Trophoblast cell (in vitro differentiated cells and primary cell): ENCODE data around the gene NKX2-1.

Source experiments
- DNase-seq, 2 donors: peaks; one replicate each; pipeline ENCODE4 v3.0.0-alpha.2; 2016
- H2AFZ ChIP-seq: 2 replicates; pipeline ENCODE4 v1.6.1; 2013; ENCODE audit warnings: low read length, moderate library complexity, mild to moderate bottlenecking; ENCODE audit not compliant: insufficient read depth, poor library complexity
- H2AK5ac ChIP-seq: 2 replicates; pipeline ENCODE4 v1.6.1; 2013; ENCODE audit warnings: mild to moderate bottlenecking, low read length
- H2BK120ac ChIP-seq: 2 replicates; pipeline ENCODE4 v1.6.1; 2013; ENCODE audit warnings: low read length, mild to moderate bottlenecking, moderate library complexity; ENCODE audit not compliant: insufficient read depth, poor library complexity
- H2BK12ac ChIP-seq: 2 replicates; pipeline ENCODE4 v1.6.1; 2013; ENCODE audit warnings: mild to moderate bottlenecking, low read length, moderate library complexity
- H2BK5ac ChIP-seq: 2 replicates; pipeline ENCODE4 v1.6.1; 2013; ENCODE audit warnings: low read length, low read depth, moderate library complexity, mild to moderate bottlenecking; ENCODE audit not compliant: poor library complexity
- H3K14ac ChIP-seq: 2 replicates; pipeline ENCODE4 v1.6.1; 2013; ENCODE audit warnings: mild to moderate bottlenecking, low read length
- H3K18ac ChIP-seq: 2 replicates; pipeline ENCODE4 v1.6.1; 2013; ENCODE audit warnings: mild to moderate bottlenecking, low read length
- H3K23ac ChIP-seq: 2 replicates; pipeline ENCODE4 v1.6.1; 2013; ENCODE audit warnings: low read length
- H3K27ac ChIP-seq: 2 replicates; pipeline ENCODE4 v1.5.1; 2013; ENCODE audit warnings: low read depth, mild to moderate bottlenecking, inconsistent platforms, low read length, moderate library complexity
- H3K27me3 ChIP-seq: 2 replicates; pipeline ENCODE4 v1.6.1; 2013; ENCODE audit warnings: inconsistent platforms, mild to moderate bottlenecking, low read length, moderate library complexity; ENCODE audit not compliant: insufficient read depth
- H3K36me3 ChIP-seq, 2 experiments: 1 replicate in 1 of 2; 2 replicates in 1 of 2; pipeline ENCODE4 v1.6.1; 2013; ENCODE audit warnings: low read length in 2 of 2, mild to moderate bottlenecking in 2 of 2, moderate library complexity in 1 of 2; ENCODE audit not compliant: insufficient read depth in 2 of 2, control insufficient read depth in 1 of 2
- H3K4ac ChIP-seq: 2 replicates; pipeline ENCODE4 v1.6.1; 2013; ENCODE audit warnings: low read depth, mild to moderate bottlenecking, low read length, moderate library complexity
- H3K4me1 ChIP-seq, 2 experiments: 1 replicate in 1 of 2; 2 replicates in 1 of 2; pipeline ENCODE4 v1.6.1; 2013; ENCODE audit warnings: low read length in 2 of 2, mild to moderate bottlenecking in 2 of 2, moderate library complexity in 1 of 2; ENCODE audit not compliant: insufficient read depth in 2 of 2, control insufficient read depth in 1 of 2
- H3K4me2 ChIP-seq: 2 replicates; pipeline ENCODE4 v1.6.1; 2013; ENCODE audit warnings: inconsistent platforms, mild to moderate bottlenecking, low read length, moderate library complexity
- H3K4me3 ChIP-seq: 2 replicates; pipeline ENCODE4 v1.5.1; 2013; ENCODE audit warnings: mild to moderate bottlenecking, low read depth, low read length, inconsistent platforms
- H3K79me1 ChIP-seq: one replicate; pipeline ENCODE4 v1.6.1; 2013; ENCODE audit warnings: low read length
- H3K79me2 ChIP-seq: 2 replicates; pipeline ENCODE4 v1.6.1; 2013; ENCODE audit warnings: low read length, mild to moderate bottlenecking; ENCODE audit not compliant: control insufficient read depth, insufficient read depth, poor library complexity
- H3K9ac ChIP-seq: 2 replicates; pipeline ENCODE4 v1.6.1; 2013; ENCODE audit warnings: mild to moderate bottlenecking, low read length
- H3K9me3 ChIP-seq: 2 replicates; pipeline ENCODE4 v1.6.1; 2013; ENCODE audit warnings: low read depth, mild to moderate bottlenecking, control low read depth, inconsistent platforms, low read length; ENCODE audit not compliant: insufficient read depth
- H4K12ac ChIP-seq: 2 replicates; pipeline ENCODE4 v1.6.1; 2013; ENCODE audit warnings: low read depth, mild to moderate bottlenecking, low read length, moderate library complexity
- H4K8ac ChIP-seq: 2 replicates; pipeline ENCODE4 v1.6.1; 2013; ENCODE audit warnings: low read depth, mild to moderate bottlenecking, low read length, moderate library complexity
- H4K91ac ChIP-seq: one replicate; pipeline ENCODE4 v1.6.1; 2013; ENCODE audit warnings: low read depth, mild to moderate bottlenecking, low read length, moderate library complexity
- WGBS: extraction: QIAGEN DNeasy Blood & Tissue Kit; methylation state at CpG from one replicate; pipeline ENCODE4 v1.1.7; 2013; ENCODE audit warnings: missing lambda C conversion rate; ENCODE audit not compliant: insufficient read length, insufficient coverage; ENCODE audit errors: extremely low coverage; 5-methylcytosine and 5-hydroxymethylcytosine counted together

NKX2-1 gene

GRCh38 chr14:36522347-36522971 lies 2.4 kb upstream of the NKX2-1 start:
- no peak for DNase-seq
- H3K36me3 ChIP-seq, result no peaks in the 10 kb centered on the region
- H4K91ac ChIP-seq, result no peak overlapping the region
- no peak overlapping the region for H3K18ac ChIP-seq
- H2BK5ac ChIP-seq, result no peak overlapping the region
- H2BK120ac ChIP-seq, result no peak overlapping the region
- H3K23ac ChIP-seq, result no peak overlapping the region
- no peaks in the 10 kb centered on the region for H3K79me1 ChIP-seq
- no peak overlapping the region for H2BK12ac ChIP-seq
- peaks cover 3% of the 10 kb centered on the region for H3K9me3 ChIP-seq
- no peak overlapping the region for H4K8ac ChIP-seq
- H3K27ac ChIP-seq, result no peak overlapping the region
- no peak overlapping the region for H3K4ac ChIP-seq
- no peak overlapping the region for H3K4me3 ChIP-seq
- no peak overlapping the region for H4K12ac ChIP-seq
- H3K27me3 ChIP-seq, result peaks cover 93% of the 10 kb centered on the region
- no peak overlapping the region for H2AK5ac ChIP-seq
- no peak overlapping the region for H2AFZ ChIP-seq
- no peak overlapping the region for H3K4me2 ChIP-seq
- no peaks in the 10 kb centered on the region for H3K79me2 ChIP-seq
- H3K4me1 ChIP-seq, result peaks cover 4 to 18% of the 10 kb centered on the region in 2 experiments
- no CpG with 5 or more reads among the region's 36 CpGs for WGBS
- H3K14ac ChIP-seq, result no peak overlapping the region
- H3K9ac ChIP-seq, result no peak overlapping the region

GRCh38 chr14:36521598-36522345 lies 1.7 kb upstream of the NKX2-1 start:
- DNase-seq, result no peak
- no peak overlapping the region for H3K23ac ChIP-seq
- no peaks in the 10 kb centered on the region for H3K79me1 ChIP-seq
- H3K4ac ChIP-seq, result no peak overlapping the region
- H2BK120ac ChIP-seq, result no peak overlapping the region
- H4K8ac ChIP-seq, result no peak overlapping the region
- no peak overlapping the region for H3K14ac ChIP-seq
- no peak overlapping the region for H2AK5ac ChIP-seq
- no peak overlapping the region for H2BK5ac ChIP-seq
- H2AFZ ChIP-seq, result no peak overlapping the region
- H3K9ac ChIP-seq, result no peak overlapping the region
- no peak overlapping the region for H4K91ac ChIP-seq
- H3K79me2 ChIP-seq, result no peaks in the 10 kb centered on the region
- no peak overlapping the region for H2BK12ac ChIP-seq
- no peak overlapping the region for H3K4me3 ChIP-seq
- no CpG with 5 or more reads among the region's 35 CpGs for WGBS
- peaks cover 4 to 21% of the 10 kb centered on the region in 2 experiments for H3K4me1 ChIP-seq
- H3K27me3 ChIP-seq, result peaks cover 92% of the 10 kb centered on the region
- H3K27ac ChIP-seq, result no peak overlapping the region
- H4K12ac ChIP-seq, result no peak overlapping the region
- no peak overlapping the region for H3K18ac ChIP-seq
- H3K9me3 ChIP-seq, result peaks cover 7% of the 10 kb centered on the region
- H3K36me3 ChIP-seq, result no peaks in the 10 kb centered on the region
- no peak overlapping the region for H3K4me2 ChIP-seq

- no peak overlapping the region for H2AFZ ChIP-seq
- no peak overlapping the region for H3K4me3 ChIP-seq
- H2BK5ac ChIP-seq, result no peak overlapping the region
- no peak overlapping the region for H4K8ac ChIP-seq
- H4K12ac ChIP-seq, result no peak overlapping the region
- no peaks in the 10 kb centered on the region for H3K36me3 ChIP-seq
- no peak overlapping the region for H3K27ac ChIP-seq
- no CpG with 5 or more reads among the region's 63 CpGs for WGBS
- H2BK12ac ChIP-seq, result no peak overlapping the region
- H3K79me1 ChIP-seq, result no peaks in the 10 kb centered on the region
- no peak overlapping the region for H3K14ac ChIP-seq
- H3K4me1 ChIP-seq, result peaks cover 4 to 21% of the 10 kb centered on the region in 2 experiments
- DNase-seq, result no peak
- no peak overlapping the region for H3K18ac ChIP-seq
- peaks cover 7% of the 10 kb centered on the region for H3K9me3 ChIP-seq
- no peak overlapping the region for H4K91ac ChIP-seq
- no peak overlapping the region for H2BK120ac ChIP-seq
- H3K9ac ChIP-seq, result no peak overlapping the region
- H3K79me2 ChIP-seq, result no peaks in the 10 kb centered on the region
- peak overlapping the region; percentile 53 for H3K4me2 ChIP-seq
- no peak overlapping the region for H3K23ac ChIP-seq
- H3K4ac ChIP-seq, result no peak overlapping the region
- H2AK5ac ChIP-seq, result no peak overlapping the region
- peaks cover 94% of the 10 kb centered on the region for H3K27me3 ChIP-seq
Observed at GRCh38 chr14:36520601-36521525, 831 bp upstream of the NKX2-1 start.

GRCh38 chr14:36518586-36519430 lies 1.2 kb downstream of the NKX2-1 start:
- Histone ChIP-seq H4K8ac (no peak overlapping the region), H3K36me3 (no peaks in the 10 kb centered on the region), H2BK5ac (no peak overlapping the region), H3K9me3 (peaks cover 9% of the 10 kb centered on the region), H3K79me1 (no peaks in the 10 kb centered on the region), H3K27me3 (peaks cover 94% of the 10 kb centered on the region), H3K4me1 (peaks cover 2 to 14% of the 10 kb centered on the region in 2 experiments), H3K4ac (no peak overlapping the region), H3K9ac (no peak overlapping the region), H2AFZ (no peak overlapping the region), H3K18ac (no peak overlapping the region), H2BK120ac (no peak overlapping the region), H3K4me2 (peak overlapping the region; percentile 48), H4K12ac (no peak overlapping the region), H3K4me3 (no peak overlapping the region), H2AK5ac (no peak overlapping the region), H3K14ac (no peak overlapping the region), H2BK12ac (no peak overlapping the region), H3K79me2 (no peaks in the 10 kb centered on the region), H3K27ac (no peak overlapping the region), H3K23ac (no peak overlapping the region), H4K91ac (no peak overlapping the region)
- DNase-seq, result no peak
- no CpG with 5 or more reads among the region's 79 CpGs for WGBS
